Measurements from ENCODE around the gene PCDHGA2. TPM values are rescaled to one million over a fixed set of nuclear protein-coding genes. Genes with fewer than 3 reads are reported as not detected.
"Not testable (repeated sequence)": the region's sequence is repeated elsewhere in the genome, so short reads cannot be mapped to it uniquely, and the experiment has no call there.

Gene PCDHGA2
- total and polyA plus RNA-seq, 9 of the 15 experiments (the other 6 are each of a cell fraction or from before 2014, with no cell fraction given) = 0.07 to 0.27 (median 0.15) TPM; not detected in 2

DNA sequence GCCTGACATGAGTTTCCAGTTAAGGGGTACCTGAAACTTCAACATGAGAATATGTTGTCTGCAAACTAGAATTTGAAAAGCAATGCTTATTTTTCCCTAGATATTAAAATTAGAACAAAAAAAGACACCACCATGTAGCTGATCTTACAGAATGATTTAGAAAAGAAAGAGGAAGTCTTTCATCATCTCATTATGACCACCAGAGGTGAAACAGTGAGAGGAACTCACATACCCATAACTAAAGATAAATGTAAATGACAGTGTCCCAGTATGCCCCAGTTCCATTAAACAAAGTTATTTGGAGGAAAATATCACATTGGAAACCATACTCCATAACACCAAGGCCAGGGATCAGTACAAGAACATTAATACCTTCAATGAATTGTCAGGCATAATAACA, 24.8 kb upstream of the PCDHGA2 start:
- Histone ChIP-seq H3K4me3 (no peak overlapping the region), H3K79me2 (ENCODE audit: control insufficient read depth, insufficient read depth, low read length) (peaks cover 11% of the 10 kb centered on the region), H3K9me3 (replicated peaks; ENCODE audit: control insufficient read depth, insufficient read depth, low read depth, low read length) (peaks cover 6% of the 10 kb centered on the region), H3K9me1 (ENCODE audit: control insufficient read depth, insufficient read depth, low read length) (no peaks in the 10 kb centered on the region), H2AFZ (ENCODE audit: low read depth, low read length) (no peak overlapping the region), H4K20me1 (replicated peaks; ENCODE audit: control insufficient read depth, insufficient read depth, low read length) (no peaks in the 10 kb centered on the region), H3K4me2 (ENCODE audit: insufficient read depth, low read length) (no peak overlapping the region), H3K27ac (ENCODE audit: extremely low read depth, low read depth, low read length) (no peak overlapping the region), H3K4me1 (replicated peaks in 1 of 2; ENCODE audit: control insufficient read depth in 2 of 2, insufficient read depth in 2 of 2, low read length in 2 of 2) (no peaks in the 10 kb centered on the region; a peak in 1 of 5 replicates), H3K36me3 (ENCODE audit: control insufficient read depth, insufficient read depth, low read length) (peaks cover 13% of the 10 kb centered on the region), H3K9ac (ENCODE audit: insufficient read depth in 1 of 2, low read depth in 2 of 2, low read length in 2 of 2) (no peak overlapping the region), H3K27me3 (ENCODE audit: control insufficient read depth in 2 of 2, insufficient read depth in 2 of 2, low read length in 2 of 2) (no peaks in the 10 kb centered on the region)
- ChIA-PET CTCF (ENCODE audit: low intra/inter-chr PET ratio) (no interaction called here), POLR2A (no interaction called here)
- no peak for FAIRE-seq
- intact Hi-C loops (cut with micrococcal nuclease) = no loop called here
- peak; percentile 45; the same call in 1 of the 3 replicates for ATAC-seq
- TF ChIP-seq PCBP1 (IDR thresholded peaks at IDR 0.05; ENCODE audit: low read depth, low read length, poor library complexity, severe bottlenecking) = no peak
- peak; percentile 51; the same call in 1 of the 2 replicates for TF ChIP-seq SPI1 (IDR thresholded peaks at IDR 0.05; ENCODE audit: borderline replicate concordance, low read depth, low read length)
- DNase-seq (ENCODE audit: extremely low read depth in 1 of 4, low spot score in 3 of 4) = no peak
- in situ Hi-C loops (cut with MboI) = no loop called here
- BruUV-seq (replicated peaks) = no TSS peak

DNA sequence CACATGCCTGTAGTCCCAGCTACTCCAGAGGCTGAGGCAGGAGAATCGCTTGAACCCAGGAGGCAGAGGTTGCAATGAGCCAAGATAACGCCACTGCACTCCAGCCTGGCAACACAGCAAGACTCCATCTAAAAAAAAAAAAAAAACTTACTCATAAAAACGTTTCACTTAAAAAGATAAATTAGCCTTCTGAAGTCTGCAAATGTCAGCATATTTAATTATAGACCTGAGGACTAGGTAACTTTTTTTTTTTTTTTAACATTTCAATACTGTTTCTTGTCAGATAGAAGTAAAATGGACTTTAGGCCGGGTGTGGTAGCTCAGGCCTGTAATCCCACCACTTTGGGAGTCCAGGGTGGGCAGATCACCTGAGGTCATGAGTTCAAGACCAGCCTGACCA, 21.6 kb upstream of the PCDHGA2 start:
- H3K9ac ChIP-seq (ENCODE audit: insufficient read depth in 1 of 2, low read depth in 2 of 2, low read length in 2 of 2); H3K27ac ChIP-seq (ENCODE audit: extremely low read depth, low read depth, low read length); ATAC-seq; DNase-seq (ENCODE audit: extremely low read depth in 1 of 4, low spot score in 3 of 4); H4K20me1 ChIP-seq (replicated peaks; ENCODE audit: control insufficient read depth, insufficient read depth, low read length); in situ Hi-C loops (cut with MboI); BruUV-seq (replicated peaks); intact Hi-C loops (cut with micrococcal nuclease); H3K4me1 ChIP-seq (replicated peaks in 1 of 2; ENCODE audit: control insufficient read depth in 2 of 2, insufficient read depth in 2 of 2, low read length in 2 of 2); H3K4me2 ChIP-seq (ENCODE audit: insufficient read depth, low read length); H3K4me3 ChIP-seq; H2AFZ ChIP-seq (ENCODE audit: low read depth, low read length); FAIRE-seq; H3K9me1 ChIP-seq (ENCODE audit: control insufficient read depth, insufficient read depth, low read length); CTCF ChIA-PET (ENCODE audit: low intra/inter-chr PET ratio); H3K27me3 ChIP-seq (ENCODE audit: control insufficient read depth in 2 of 2, insufficient read depth in 2 of 2, low read length in 2 of 2): not testable (repeated sequence)
- peaks cover 22% of the 10 kb centered on the region for H3K9me3 ChIP-seq (replicated peaks; ENCODE audit: control insufficient read depth, insufficient read depth, low read depth, low read length)
- H3K36me3 ChIP-seq (ENCODE audit: control insufficient read depth, insufficient read depth, low read length) = peaks cover 26% of the 10 kb centered on the region
- TF ChIP-seq C11orf30 (IDR thresholded peaks at IDR 0.05; ENCODE audit: low read depth) (0 out of 2 replicates have a peak, but pooled peaks have one; percentile 10), ZNF316 (IDR thresholded peaks at IDR 0.05) (peak; percentile 42; the same call in 1 of the 2 replicates)
- peaks cover 29% of the 10 kb centered on the region for H3K79me2 ChIP-seq (ENCODE audit: control insufficient read depth, insufficient read depth, low read length)
- POLR2A ChIA-PET = interaction anchor here (1.1 kb wide), 1 partner anchor 168 kb away, joined by 3 read pairs; the partner anchor contains the start of gene PCDHGC4
- WGBS (ENCODE audit: insufficient coverage, low coverage, missing lambda C conversion rate) = 62% methylated on average over 2 of the region's 4 CpGs
